ENCODE measurements around the gene HEXIM2. TPM values are rescaled to one million over a fixed set of nuclear protein-coding genes. Genes with fewer than 3 reads are reported as not detected.

Gene HEXIM2
- total RNA-seq, 1 experiment from 2014 or later: 13.5 TPM

DNA sequence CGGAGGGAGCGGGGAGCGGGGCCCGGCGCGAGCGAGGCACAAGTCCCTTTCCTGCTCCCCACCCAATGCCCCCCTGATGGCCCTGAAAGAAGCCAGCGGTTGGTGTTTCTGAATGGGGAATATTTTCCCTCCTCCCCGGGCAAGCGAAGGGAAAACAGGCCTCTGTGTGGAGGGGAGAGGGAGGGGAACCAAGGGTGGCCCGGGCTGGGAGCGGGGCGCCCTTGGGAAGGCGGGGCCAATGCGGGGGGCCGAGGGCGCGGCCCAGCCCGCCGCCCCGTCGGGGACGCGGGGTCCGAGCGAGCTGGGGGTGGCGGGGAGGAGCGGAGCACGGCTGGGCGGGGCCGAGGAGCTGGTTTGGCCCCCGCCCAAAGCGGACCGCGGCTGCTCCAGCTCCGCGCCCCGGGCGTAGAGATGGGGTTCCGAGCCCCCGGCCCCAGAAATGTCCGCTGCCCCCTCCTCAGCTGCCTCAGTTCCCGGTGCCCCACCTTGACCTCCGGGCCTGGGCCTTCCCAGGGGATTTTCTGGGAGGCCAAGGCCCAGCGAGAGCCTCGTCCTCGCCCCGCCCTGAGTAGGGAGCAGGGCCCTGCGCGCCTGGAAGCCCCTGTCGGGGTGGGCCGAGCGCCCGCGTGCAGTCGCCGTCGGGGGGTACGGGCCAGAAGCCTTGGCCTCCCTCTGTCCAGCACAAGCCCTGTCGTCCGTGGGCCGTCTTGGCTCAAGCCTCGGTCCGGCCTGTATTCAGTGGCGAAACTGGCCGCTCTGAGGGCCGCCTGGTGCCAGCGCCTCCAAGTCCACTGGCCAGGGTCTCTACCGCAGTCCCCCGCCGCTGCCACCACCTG is 17.3 kb upstream of the HEXIM2 start:
- H3K9me3 ChIP-seq (ENCODE audit: control insufficient read depth in 1 of 2, insufficient read depth in 1 of 2, low read depth in 1 of 2, low read length in 2 of 2): no peaks in the 10 kb centered on the region
- H3K79me2 ChIP-seq (ENCODE audit: insufficient read depth, low read length): peaks cover 10% of the 10 kb centered on the region
- H3K36me3 ChIP-seq (ENCODE audit: control insufficient read depth in 1 of 2, insufficient read depth in 2 of 2, low read length in 2 of 2): no peaks in the 10 kb centered on the region
- BruUV-seq (replicated peaks): no TSS peak
- H3K4me2 ChIP-seq (ENCODE audit: low read length): no peak overlapping the region
- no peak for DNase-seq (ENCODE audit: low read depth, low spot score)
- no peaks in the 10 kb centered on the region for H3K9me2 ChIP-seq (ENCODE audit: insufficient read depth)
- H3K27ac ChIP-seq (ENCODE audit: low read depth, low read length): no peak overlapping the region
- no peak overlapping the region for H2AFZ ChIP-seq (ENCODE audit: low read depth, low read length, poor library complexity, severe bottlenecking)
- ChIA-PET POLR2A (no interaction called here), CTCF (interaction anchor here (10.2 kb wide), 1 partner anchor 8 kb away, joined by 131 read pairs; the partner anchor contains the start of gene ACBD4), RAD21 (ENCODE audit: low non-redundant PET in 1 of 2, low total read pairs in 2 of 2, uncharacterized antibody in 2 of 2, unreplicated experiment in 2 of 2) (no interaction called here)
- no peak overlapping the region for H3K9ac ChIP-seq (ENCODE audit: low read length)
- H3K4me3 ChIP-seq (replicated peaks in 1 of 2; ENCODE audit: low read depth in 1 of 2, low read length in 2 of 2): no peak overlapping the region
- TF ChIP-seq RAD21 (IDR thresholded peaks at IDR 0.05; ENCODE audit: low read depth) (no peak), CBX3 (IDR thresholded peaks at IDR 0.05; ENCODE audit: low read depth) (no peak), FOSL1 (IDR thresholded peaks at IDR 0.05; ENCODE audit: low read depth) (no peak)
- TF ChIP-seq, protein P1, sequence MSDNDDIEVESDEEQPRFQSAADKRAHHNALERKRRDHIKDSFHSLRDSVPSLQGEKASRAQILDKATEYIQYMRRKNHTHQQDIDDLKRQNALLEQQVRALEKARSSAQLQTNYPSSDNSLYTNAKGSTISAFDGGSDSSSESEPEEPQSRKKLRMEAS (IDR thresholded peaks at IDR 0.05): no peak
- TF ChIP-seq, protein P2, sequence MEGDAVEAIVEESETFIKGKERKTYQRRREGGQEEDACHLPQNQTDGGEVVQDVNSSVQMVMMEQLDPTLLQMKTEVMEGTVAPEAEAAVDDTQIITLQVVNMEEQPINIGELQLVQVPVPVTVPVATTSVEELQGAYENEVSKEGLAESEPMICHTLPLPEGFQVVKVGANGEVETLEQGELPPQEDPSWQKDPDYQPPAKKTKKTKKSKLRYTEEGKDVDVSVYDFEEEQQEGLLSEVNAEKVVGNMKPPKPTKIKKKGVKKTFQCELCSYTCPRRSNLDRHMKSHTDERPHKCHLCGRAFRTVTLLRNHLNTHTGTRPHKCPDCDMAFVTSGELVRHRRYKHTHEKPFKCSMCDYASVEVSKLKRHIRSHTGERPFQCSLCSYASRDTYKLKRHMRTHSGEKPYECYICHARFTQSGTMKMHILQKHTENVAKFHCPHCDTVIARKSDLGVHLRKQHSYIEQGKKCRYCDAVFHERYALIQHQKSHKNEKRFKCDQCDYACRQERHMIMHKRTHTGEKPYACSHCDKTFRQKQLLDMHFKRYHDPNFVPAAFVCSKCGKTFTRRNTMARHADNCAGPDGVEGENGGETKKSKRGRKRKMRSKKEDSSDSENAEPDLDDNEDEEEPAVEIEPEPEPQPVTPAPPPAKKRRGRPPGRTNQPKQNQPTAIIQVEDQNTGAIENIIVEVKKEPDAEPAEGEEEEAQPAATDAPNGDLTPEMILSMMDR (IDR thresholded peaks at IDR 0.05 in 2 of 3, conservative IDR thresholded peaks at IDR 0.05 in 1 of 3; ENCODE audit: borderline replicate concordance in 1 of 3, insufficient read depth in 1 of 3, low read depth in 2 of 3, low read length in 2 of 3): no peak
- no peak for ATAC-seq
- H3K4me1 ChIP-seq (ENCODE audit: control insufficient read depth in 1 of 2, insufficient read depth in 2 of 2, low read length in 2 of 2): peaks cover 7 to 25% of the 10 kb centered on the region in 2 experiments
- no peaks in the 10 kb centered on the region for H3K27me3 ChIP-seq (ENCODE audit: insufficient read depth, low read length)
- intact Hi-C loops (cut with micrococcal nuclease): loop anchor here (5.0 kb wide), 1 partner anchor 283 kb away; no protein-coding TSS in a partner anchor
- H4K20me1 ChIP-seq (ENCODE audit: insufficient read depth): no peaks in the 10 kb centered on the region; the same call in 1 of the 2 replicates

DNA sequence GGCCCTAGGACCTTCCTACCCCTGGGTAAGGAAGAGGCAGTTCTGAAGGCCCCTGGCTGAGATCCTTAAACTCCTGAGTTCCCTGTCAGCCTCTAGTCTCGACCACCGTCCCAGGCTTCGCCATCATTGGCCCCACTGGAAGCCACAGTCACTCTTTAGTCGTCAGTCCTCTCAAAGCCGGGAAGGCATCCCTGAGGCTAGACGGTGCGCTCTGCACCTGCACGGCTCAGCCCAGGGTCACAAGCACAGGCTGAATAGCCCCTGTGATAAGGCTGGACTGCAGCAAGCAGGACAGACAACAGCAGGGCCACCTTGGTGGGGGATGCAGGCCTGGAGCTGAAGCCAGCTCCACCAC is 16.7 kb upstream of the HEXIM2 start:
- Histone ChIP-seq H3K79me2 (ENCODE audit: insufficient read depth, low read length) (peaks cover 16% of the 10 kb centered on the region), H3K9me3 (ENCODE audit: control insufficient read depth in 1 of 2, insufficient read depth in 1 of 2, low read depth in 1 of 2, low read length in 2 of 2) (no peaks in the 10 kb centered on the region), H3K4me2 (ENCODE audit: low read length) (no peak overlapping the region), H3K27ac (ENCODE audit: low read depth, low read length) (no peak overlapping the region), H3K4me1 (ENCODE audit: control insufficient read depth in 1 of 2, insufficient read depth in 2 of 2, low read length in 2 of 2) (peaks cover 7 to 25% of the 10 kb centered on the region in 2 experiments), H2AFZ (ENCODE audit: low read depth, low read length, poor library complexity, severe bottlenecking) (no peak overlapping the region), H3K36me3 (ENCODE audit: control insufficient read depth in 1 of 2, insufficient read depth in 2 of 2, low read length in 2 of 2) (no peaks in the 10 kb centered on the region), H3K4me3 (replicated peaks in 1 of 2; ENCODE audit: low read depth in 1 of 2, low read length in 2 of 2) (no peak overlapping the region), H3K9me2 (ENCODE audit: insufficient read depth) (no peaks in the 10 kb centered on the region), H3K27me3 (ENCODE audit: insufficient read depth, low read length) (no peaks in the 10 kb centered on the region), H4K20me1 (ENCODE audit: insufficient read depth) (peaks cover under 1% of the 10 kb centered on the region; the same call in 1 of the 2 replicates), H3K9ac (ENCODE audit: low read length) (no peak overlapping the region)
- ChIA-PET RAD21 (ENCODE audit: low non-redundant PET in 1 of 2, low total read pairs in 2 of 2, uncharacterized antibody in 2 of 2, unreplicated experiment in 2 of 2) (no interaction called here), POLR2A (no interaction called here), CTCF (interaction anchor here (10.2 kb wide), 1 partner anchor 9 kb away, joined by 131 read pairs; the partner anchor contains the start of gene ACBD4)
- intact Hi-C loops (cut with micrococcal nuclease): loop anchor here (5.0 kb wide), 1 partner anchor 282 kb away; no protein-coding TSS in a partner anchor
- no TSS peak for BruUV-seq (replicated peaks)
- DNase-seq (ENCODE audit: low read depth, low spot score) (no peak), ATAC-seq (no peak)
- TF ChIP-seq POLR2AphosphoS5 (IDR thresholded peaks at IDR 0.05; ENCODE audit: low read depth, low read length) (no peak), YY1 (IDR thresholded peaks at IDR 0.05; ENCODE audit: extremely low read depth, insufficient replicate concordance, low read depth, low read length) (no peak), JUND (IDR thresholded peaks at IDR 0.05) (no peak), EZH2 (IDR thresholded peaks at IDR 0.05) (no peak), EZH2phosphoT487 (IDR thresholded peaks at IDR 0.05; ENCODE audit: borderline replicate concordance) (no peak), ELF1 (IDR thresholded peaks at IDR 0.05; ENCODE audit: borderline replicate concordance, low read depth) (no peak), CBX3 (IDR thresholded peaks at IDR 0.05; ENCODE audit: low read depth) (no peak), POLR2A (IDR thresholded peaks at IDR 0.05; ENCODE audit: borderline replicate concordance, extremely low read depth, insufficient read depth, insufficient read length) (no peak)
- TF ChIP-seq, protein P3, sequence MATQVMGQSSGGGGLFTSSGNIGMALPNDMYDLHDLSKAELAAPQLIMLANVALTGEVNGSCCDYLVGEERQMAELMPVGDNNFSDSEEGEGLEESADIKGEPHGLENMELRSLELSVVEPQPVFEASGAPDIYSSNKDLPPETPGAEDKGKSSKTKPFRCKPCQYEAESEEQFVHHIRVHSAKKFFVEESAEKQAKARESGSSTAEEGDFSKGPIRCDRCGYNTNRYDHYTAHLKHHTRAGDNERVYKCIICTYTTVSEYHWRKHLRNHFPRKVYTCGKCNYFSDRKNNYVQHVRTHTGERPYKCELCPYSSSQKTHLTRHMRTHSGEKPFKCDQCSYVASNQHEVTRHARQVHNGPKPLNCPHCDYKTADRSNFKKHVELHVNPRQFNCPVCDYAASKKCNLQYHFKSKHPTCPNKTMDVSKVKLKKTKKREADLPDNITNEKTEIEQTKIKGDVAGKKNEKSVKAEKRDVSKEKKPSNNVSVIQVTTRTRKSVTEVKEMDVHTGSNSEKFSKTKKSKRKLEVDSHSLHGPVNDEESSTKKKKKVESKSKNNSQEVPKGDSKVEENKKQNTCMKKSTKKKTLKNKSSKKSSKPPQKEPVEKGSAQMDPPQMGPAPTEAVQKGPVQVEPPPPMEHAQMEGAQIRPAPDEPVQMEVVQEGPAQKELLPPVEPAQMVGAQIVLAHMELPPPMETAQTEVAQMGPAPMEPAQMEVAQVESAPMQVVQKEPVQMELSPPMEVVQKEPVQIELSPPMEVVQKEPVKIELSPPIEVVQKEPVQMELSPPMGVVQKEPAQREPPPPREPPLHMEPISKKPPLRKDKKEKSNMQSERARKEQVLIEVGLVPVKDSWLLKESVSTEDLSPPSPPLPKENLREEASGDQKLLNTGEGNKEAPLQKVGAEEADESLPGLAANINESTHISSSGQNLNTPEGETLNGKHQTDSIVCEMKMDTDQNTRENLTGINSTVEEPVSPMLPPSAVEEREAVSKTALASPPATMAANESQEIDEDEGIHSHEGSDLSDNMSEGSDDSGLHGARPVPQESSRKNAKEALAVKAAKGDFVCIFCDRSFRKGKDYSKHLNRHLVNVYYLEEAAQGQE (IDR thresholded peaks at IDR 0.05; ENCODE audit: low read depth): no peak

All from HCT116 (cell line).